Bronchial epithelial cell (primary cell): ENCODE results near the gene PIK3C3. TPM values are rescaled to one million over a fixed set of nuclear protein-coding genes. Genes with fewer than 3 reads are reported as not detected.
"Not testable (repeated sequence)": the region's sequence is repeated elsewhere in the genome, so short reads cannot be mapped to it uniquely, and the experiment has no call there.

Experiments
- DNase-seq: peaks from one replicate; pipeline ENCODE4 v3.0.0-alpha.2; 2010; ENCODE audit warnings: low read depth
- FAIRE-seq: peaks from 2 replicates; lab custom pipeline; 2011; peaks lifted over from hg19 to GRCh38; lab: Jason Lieb, UNC
- H3K27me3 ChIP-seq: 2 replicates; pipeline ENCODE4 v1.5.1; 2011; ENCODE audit warnings: low read length; ENCODE audit not compliant: control insufficient read depth, insufficient read depth
- H3K36me3 ChIP-seq: 2 replicates; pipeline ENCODE4 v1.5.1; 2011; ENCODE audit warnings: low read length; ENCODE audit not compliant: control insufficient read depth, insufficient read depth
- H3K4me3 ChIP-seq: 2 replicates; pipeline ENCODE4 v1.5.1; 2011; ENCODE audit warnings: mild to moderate bottlenecking, low read depth, low read length, control low read depth
- total RNA-seq: library from RNA; depleted of rRNA; stranded (reverse); fragments of >200 nt; gene quantifications from 2 replicates; pipeline ENCODE4 v1.2.1, GENCODE V29; 2014
- TF ChIP-seq, protein P1 (sequence below): IDR thresholded peaks from 2 replicates; pipeline ENCODE4 v1.5.1; 2011; ENCODE audit warnings: mild to moderate bottlenecking, moderate library complexity, low read length, control low read depth, inconsistent platforms; ENCODE audit not compliant: insufficient read depth, severe bottlenecking

Gene PIK3C3
- total RNA-seq, 1 donor from 2014 or later: 24.2 TPM

DNA sequence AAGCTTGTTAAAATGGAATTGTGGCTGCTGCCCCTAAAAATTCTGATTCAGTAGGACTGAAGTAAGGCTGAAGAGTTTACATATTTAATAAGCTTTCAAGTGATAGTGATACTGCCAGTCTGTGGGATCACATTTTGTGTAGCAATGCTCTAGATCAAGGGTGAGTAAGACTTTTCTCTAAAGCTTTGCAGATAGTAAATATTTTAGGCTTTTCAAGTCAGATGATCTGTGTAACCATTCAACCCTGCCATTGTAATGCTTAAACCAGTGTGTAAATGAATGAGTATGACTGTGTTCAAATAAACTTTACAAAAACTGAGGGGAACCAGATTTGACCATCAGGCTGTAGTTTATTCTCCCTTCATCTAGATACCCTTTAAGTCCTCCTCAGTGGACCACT, 92.7 kb downstream of the PIK3C3 start:
- peak; percentile 56 for DNase-seq
- TF ChIP-seq, protein P1, sequence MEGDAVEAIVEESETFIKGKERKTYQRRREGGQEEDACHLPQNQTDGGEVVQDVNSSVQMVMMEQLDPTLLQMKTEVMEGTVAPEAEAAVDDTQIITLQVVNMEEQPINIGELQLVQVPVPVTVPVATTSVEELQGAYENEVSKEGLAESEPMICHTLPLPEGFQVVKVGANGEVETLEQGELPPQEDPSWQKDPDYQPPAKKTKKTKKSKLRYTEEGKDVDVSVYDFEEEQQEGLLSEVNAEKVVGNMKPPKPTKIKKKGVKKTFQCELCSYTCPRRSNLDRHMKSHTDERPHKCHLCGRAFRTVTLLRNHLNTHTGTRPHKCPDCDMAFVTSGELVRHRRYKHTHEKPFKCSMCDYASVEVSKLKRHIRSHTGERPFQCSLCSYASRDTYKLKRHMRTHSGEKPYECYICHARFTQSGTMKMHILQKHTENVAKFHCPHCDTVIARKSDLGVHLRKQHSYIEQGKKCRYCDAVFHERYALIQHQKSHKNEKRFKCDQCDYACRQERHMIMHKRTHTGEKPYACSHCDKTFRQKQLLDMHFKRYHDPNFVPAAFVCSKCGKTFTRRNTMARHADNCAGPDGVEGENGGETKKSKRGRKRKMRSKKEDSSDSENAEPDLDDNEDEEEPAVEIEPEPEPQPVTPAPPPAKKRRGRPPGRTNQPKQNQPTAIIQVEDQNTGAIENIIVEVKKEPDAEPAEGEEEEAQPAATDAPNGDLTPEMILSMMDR: no peak
- Histone ChIP-seq H3K36me3 (peaks cover 2% of the 10 kb centered on the region), H3K27me3 (no peaks in the 10 kb centered on the region), H3K4me3 (no peak overlapping the region)
- no peak for FAIRE-seq

DNA sequence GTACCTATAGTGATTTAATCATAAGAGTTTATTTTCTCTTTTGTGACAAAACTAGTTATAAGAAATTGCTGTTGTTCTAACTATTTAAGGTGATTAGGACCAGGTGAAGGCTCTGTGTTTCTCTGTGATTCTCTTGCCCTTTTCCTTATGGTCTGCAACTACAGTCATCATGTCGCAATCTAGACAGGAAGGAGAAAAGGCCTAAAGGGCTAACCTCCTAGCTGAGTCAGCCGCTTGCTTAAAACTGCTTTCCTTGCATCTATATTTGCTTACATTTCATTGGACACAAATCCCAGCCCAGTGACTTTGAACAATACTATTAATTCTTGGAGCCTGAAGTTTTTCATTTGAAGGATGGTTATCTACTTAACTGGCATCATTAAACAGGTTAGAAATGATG, 93.1 kb downstream of the PIK3C3 start:
- FAIRE-seq (no peak), DNase-seq (peak; percentile 96)
- H3K36me3 ChIP-seq: peaks cover 2% of the 10 kb centered on the region
- TF ChIP-seq, protein P1: no peak
- no peak overlapping the region for H3K4me3 ChIP-seq
- H3K27me3 ChIP-seq: no peaks in the 10 kb centered on the region

DNA sequence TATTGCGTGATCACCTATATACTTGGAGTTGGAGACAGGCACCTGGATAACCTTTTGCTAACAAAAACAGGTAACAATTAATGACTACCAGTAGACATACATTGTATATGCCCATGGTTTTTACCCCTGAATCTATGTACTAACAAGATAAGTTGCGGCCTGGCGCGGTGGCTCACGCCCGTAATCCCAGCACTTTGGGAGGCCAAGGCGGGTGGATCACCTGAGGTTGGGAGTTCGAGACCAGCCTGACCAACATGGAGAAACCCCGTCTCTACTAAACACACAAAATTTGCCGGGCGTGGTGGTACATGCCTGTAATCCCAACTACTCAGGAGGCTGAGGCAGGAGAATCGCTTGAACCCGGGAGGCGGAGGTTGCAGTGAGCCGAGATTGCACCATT, 94.5 kb downstream of the PIK3C3 start:
- H3K36me3 ChIP-seq, H3K4me3 ChIP-seq, H3K27me3 ChIP-seq, FAIRE-seq, DNase-seq: not testable (repeated sequence)

DNA sequence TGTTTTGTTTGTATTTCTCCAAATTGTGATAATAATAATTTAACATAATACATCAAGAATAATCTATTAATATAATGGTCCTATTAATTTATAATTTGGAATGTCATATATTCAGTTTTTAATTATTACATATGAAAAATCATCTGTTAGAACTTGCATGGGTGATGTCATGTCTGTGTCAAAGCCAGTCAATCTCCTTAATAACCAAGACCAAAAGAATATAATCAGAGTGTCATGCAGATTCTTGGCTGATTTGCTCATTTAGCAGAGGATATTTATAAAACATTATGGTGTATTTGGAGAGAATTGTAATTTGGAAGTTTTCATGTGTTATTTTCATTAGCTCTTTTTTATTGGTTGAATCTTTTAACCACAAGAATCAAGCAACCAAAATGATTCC, 96.4 kb downstream of the PIK3C3 start:
- DNase-seq (peak; percentile 60), FAIRE-seq (no peak)
- peaks cover 1% of the 10 kb centered on the region for H3K36me3 ChIP-seq
- TF ChIP-seq, protein P1: no peak
- H3K27me3 ChIP-seq: no peaks in the 10 kb centered on the region
- no peak overlapping the region for H3K4me3 ChIP-seq

DNA sequence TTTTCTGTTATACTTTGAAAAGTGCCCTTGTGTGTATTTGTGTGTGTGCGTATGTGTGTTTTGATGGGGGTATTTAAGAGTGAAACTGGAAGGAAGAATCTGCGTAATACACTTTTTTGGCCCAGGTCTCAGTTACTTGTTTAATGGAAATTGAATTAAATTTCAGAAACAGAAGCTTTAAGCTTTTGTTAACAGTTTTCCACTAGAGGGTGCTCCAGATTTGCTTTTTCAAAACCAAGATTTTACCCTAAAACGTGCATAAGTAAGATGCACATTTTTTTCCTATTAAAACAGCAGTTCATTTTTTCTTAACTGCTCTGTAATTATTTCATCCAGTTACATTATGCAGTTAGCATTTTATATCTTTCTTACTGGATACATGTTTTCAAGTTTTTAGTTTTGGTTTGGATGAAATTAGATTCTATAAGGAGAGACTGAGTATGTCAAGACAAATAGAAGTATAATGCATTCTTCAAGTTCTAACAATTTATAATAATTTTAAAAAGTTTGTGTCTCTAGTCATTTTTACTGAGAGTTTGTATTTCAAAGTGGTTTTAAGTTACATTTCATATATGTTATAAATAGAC, 97.2 kb downstream of the PIK3C3 start:
- no peak for DNase-seq
- TF ChIP-seq, protein P1: peak; percentile 6
- peaks cover 1% of the 10 kb centered on the region for H3K36me3 ChIP-seq
- H3K27me3 ChIP-seq: no peaks in the 10 kb centered on the region
- no peak overlapping the region for H3K4me3 ChIP-seq
- no peak for FAIRE-seq

DNA sequence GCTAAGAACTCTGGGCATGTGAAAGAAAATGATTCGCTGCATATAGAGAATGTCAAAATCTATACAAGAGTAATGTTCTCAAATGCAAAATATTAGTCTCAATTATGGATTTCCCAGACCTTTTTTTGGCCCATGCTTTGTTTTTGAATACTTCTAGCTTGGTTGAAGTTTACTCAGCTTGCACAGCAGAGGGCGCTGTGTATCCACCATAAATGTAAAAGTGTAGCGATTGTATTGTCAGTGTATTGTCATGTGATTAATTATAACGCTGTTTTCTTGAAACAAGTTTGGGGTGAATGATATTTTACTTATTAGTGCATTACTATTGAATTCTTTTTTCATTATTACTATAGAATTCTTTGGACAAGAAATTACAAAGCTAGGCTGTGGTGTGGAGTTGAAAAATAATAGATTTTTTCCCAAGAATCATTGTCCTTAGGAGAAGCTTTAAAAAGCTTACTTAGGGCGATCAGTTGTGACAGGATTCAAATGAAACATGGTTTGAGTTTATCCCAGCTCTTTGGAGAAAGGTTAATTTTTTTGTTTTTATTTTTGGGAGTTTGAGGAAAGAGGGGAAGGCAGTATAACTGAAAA, 98.3 kb downstream of the PIK3C3 start:
- no peak overlapping the region for H3K4me3 ChIP-seq
- TF ChIP-seq, protein P1: peak; percentile 59
- peaks cover 1% of the 10 kb centered on the region for H3K36me3 ChIP-seq
- no peaks in the 10 kb centered on the region for H3K27me3 ChIP-seq
- no peak for FAIRE-seq
- peak; percentile 48 for DNase-seq
